Measurements from ENCODE around the gene PITX3. TPM values are rescaled to one million over a fixed set of nuclear protein-coding genes. Genes with fewer than 3 reads are reported as not detected.

PITX3 gene
- total and polyA plus RNA-seq, 2 donors (not counting 3 experiments of a cell fraction or from before 2014, with no cell fraction given) = not detected

DNA sequence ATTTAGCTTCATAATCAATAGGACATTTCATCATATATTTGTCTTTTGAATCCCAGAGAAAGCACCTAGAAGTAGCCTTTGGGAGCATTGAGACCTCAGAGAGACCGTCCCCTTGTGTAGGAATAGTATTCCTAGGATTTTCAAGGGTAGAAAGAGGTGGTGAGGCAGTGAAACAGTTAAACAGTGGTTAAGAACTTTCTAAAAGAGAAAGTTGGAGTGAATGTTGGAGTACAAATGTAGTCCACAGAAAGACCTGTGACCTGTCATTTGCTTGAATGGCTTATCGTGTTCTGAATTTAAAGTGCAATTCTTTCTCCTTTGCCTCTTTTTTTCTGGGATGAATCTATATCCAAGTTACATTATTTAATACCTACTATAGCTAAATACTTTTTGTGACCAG lies 34.0 kb upstream of the PITX3 start:
- no peak overlapping the region for H3K4me2 ChIP-seq (ENCODE audit: insufficient read depth, low read length)
- H4K20me1 ChIP-seq (replicated peaks; ENCODE audit: control insufficient read depth, extremely low read depth, insufficient read depth, low read length) = peaks cover 5% of the 10 kb centered on the region
- peaks cover 10% of the 10 kb centered on the region for H3K4me1 ChIP-seq (ENCODE audit: control insufficient read depth, extremely low read depth, insufficient read depth, low read length)
- H3K27ac ChIP-seq (ENCODE audit: insufficient read depth, low read depth, low read length) = no peak overlapping the region
- no peaks in the 10 kb centered on the region for H3K9me1 ChIP-seq (replicated peaks; ENCODE audit: control insufficient read depth, extremely low read depth, insufficient read depth, low read length)
- TF ChIP-seq FOS (IDR thresholded peaks at IDR 0.05; ENCODE audit: borderline replicate concordance, insufficient read depth, low read length) (no peak), EZH2 (IDR thresholded peaks at IDR 0.05; ENCODE audit: borderline replicate concordance, low read depth, low read length, severe bottlenecking) (no peak), MYC (IDR thresholded peaks at IDR 0.05; ENCODE audit: low read depth, low read length) (no peak), JUN (IDR thresholded peaks at IDR 0.05; ENCODE audit: borderline replicate concordance, insufficient read depth, insufficient read length, low read depth) (no peak), CTCF (IDR thresholded peaks at IDR 0.05; ENCODE audit: extremely low read depth in 1 of 2, insufficient read depth in 1 of 2, low read depth in 1 of 2, low read length in 2 of 2) (no peak), POLR2A (IDR thresholded peaks at IDR 0.05; ENCODE audit: low read depth, low read length) (no peak), GATA2 (IDR thresholded peaks at IDR 0.05; ENCODE audit: insufficient read depth, insufficient read length, low read depth, low read length) (no peak), MAX (IDR thresholded peaks at IDR 0.05; ENCODE audit: insufficient read depth, insufficient read length) (no peak), POLR2AphosphoS5 (IDR thresholded peaks at IDR 0.05; ENCODE audit: insufficient read depth, low read depth, low read length) (no peak)
- FAIRE-seq = no peak
- ChIA-PET CTCF (interaction anchor here (1.4 to 1.7 kb wide), 2 partner anchors 9 to 71 kb away, joined by 3 to 10 read pairs; no protein-coding TSS in a partner anchor), POLR2A (interaction anchor here (0.6 kb wide), 1 partner anchor 15 kb away, joined by 3 read pairs; no protein-coding TSS in a partner anchor)
- no peak overlapping the region for H3K9ac ChIP-seq (replicated peaks; ENCODE audit: extremely low read depth, insufficient read depth, low read length)
- H3K4me3 ChIP-seq (replicated peaks in 1 of 3; ENCODE audit: insufficient read depth in 1 of 3, low read depth in 1 of 3, low read length in 3 of 3) = no peak overlapping the region
- intact Hi-C loops (cut with micrococcal nuclease) = no loop called here
- dilution Hi-C loops (cut with MboI; ENCODE audit: extremely low pct_ligation_motif_present, low sequenced_read_pairs) = no loop called here
- no TSS peak for BruUV-seq (replicated peaks)
- H2AFZ ChIP-seq (ENCODE audit: low read depth, low read length) = no peak overlapping the region
- H3K27me3 ChIP-seq (ENCODE audit: control insufficient read depth in 2 of 2, insufficient read depth in 2 of 2, low read length in 2 of 2) = no peaks in the 10 kb centered on the region
- DNase-seq (ENCODE audit: low read depth, low spot score) = no peak
- H3K36me3 ChIP-seq (ENCODE audit: control insufficient read depth in 2 of 2, extremely low read depth in 1 of 2, insufficient read depth in 2 of 2, low read length in 2 of 2) = no peaks in the 10 kb centered on the region
- H3K79me2 ChIP-seq (ENCODE audit: control insufficient read depth, insufficient read depth, low read length) = peaks cover 48% of the 10 kb centered on the region
- H3K9me3 ChIP-seq (replicated peaks; ENCODE audit: control insufficient read depth, insufficient read depth, low read length) = no peaks in the 10 kb centered on the region
